HG02642 (cell line): ENCODE measurements around the gene TSSC4.
"Not testable (repeated sequence)": the region's sequence is repeated elsewhere in the genome, so short reads cannot be mapped to it uniquely, and the experiment has no call there.

Experiments used
- ATAC-seq: cut with Tn5 transposase; IDR thresholded peaks from one replicate; pipeline ENCODE4 v1.9.1; 2021; ENCODE audit warnings: mild to moderate bottlenecking; ENCODE audit not compliant: unreplicated experiment, poor library complexity

TSSC4 gene

DNA sequence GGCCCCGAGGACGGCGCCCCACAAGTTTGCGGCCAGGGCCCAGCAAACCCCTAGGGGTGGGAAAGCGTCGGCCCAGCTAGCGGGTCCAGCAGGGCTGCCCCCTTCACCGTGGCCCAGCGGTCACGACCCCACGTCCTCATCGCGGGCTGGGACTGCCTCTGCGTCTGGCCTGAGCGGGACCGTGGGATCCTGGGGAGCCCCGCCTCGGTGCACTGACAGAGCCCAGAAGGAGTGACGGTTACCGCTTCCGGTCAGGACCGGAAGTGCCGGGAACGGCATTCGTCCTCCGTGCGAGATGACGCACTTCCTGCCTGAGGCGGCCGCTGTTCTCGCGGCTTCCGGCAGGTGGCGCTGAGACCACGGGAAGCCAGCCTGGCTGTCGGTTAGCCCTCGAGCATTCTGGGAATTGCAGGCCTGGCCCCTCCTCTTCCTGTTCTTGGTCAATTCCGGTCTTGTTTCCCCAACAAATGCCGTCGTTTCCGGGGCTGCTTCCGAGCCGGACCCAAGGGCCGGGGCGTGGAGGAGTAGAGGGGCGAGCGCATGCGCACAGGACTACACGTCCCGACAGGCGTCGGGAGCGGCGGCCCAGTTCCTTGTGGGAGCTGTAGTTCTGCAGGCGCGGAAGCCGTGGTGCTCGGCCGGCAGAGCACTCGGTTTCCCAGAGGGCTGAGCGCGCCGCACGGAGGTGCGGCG is at the start of gene TSSC4:
TSS of gene TSSC4 (plus strand) at position 682 of the 693 bp plus-strand sequence. CDS start 1,884 bp downstream, outside the sequence.
- peak; percentile 78 for ATAC-seq

DNA sequence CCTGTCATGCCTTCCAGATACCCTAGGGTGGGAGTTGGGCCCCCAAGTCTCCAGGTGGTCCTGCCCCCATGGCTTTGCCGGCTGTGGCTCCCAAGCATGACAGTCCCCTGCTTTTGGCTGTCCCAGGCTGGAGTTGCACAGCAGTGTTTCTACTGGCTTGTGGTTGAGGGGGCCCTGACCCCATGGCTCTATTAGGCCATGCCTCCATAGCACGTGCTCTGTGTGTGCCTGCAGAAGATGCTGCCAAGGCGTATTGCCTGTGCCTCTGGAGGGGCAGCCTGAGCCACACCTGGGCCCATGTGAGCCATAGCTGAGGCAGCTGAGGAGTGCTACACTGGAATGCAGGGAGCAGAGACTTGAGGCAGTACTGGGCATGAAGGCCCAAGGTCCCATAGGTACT is 48.8 kb upstream of the TSSC4 start:
- no peak for ATAC-seq

DNA sequence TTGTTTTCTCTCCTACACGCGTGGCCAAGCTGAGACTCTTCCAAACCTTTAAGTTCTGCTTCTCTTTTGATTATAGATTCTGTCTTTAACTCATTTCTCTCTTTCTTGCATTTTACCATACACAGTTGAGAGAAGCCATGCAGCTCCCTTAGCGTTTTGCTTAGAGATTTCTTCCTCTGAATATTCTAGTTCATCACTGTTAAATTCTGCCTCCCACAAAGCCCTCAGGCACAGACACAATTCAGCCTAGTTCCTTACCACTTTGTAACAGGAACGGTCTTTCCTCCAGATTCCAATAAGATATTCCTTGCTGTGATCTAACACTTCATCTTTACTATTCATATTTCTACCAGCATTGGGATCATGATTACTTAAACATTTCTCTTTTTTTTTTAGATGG is 48.1 kb upstream of the TSSC4 start:
- no peak for ATAC-seq

DNA sequence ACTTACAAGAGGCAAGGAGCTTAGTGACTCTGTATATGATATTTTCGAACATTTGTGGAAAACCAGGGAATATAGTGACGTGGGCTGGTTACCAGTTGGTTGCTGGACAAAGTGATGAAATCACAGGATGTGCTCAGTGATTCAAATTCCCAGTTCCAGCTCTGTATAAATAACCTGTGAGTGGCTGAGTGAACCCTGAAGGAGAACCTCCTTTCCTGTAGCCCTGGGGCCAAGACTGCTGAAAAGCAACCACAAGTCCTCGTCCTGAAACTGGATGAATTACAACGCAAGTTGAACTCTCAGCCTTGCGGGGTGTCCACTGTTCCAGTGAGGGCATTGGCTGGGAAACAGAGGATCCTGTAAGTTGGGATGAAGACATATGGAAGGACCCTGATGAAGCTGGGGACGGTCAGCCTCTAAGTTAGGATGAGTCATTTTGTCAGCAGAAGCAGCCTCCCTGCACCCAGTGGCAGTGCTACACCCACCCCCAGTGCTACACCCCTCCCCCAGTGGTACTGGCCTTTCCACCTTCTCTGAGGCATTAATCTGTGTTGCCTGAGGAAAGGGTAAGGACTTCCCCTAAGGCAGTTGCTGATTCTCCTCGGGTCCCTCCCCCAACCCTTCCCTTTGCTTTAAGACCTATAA is 45.4 kb upstream of the TSSC4 start:
- no peak for ATAC-seq

DNA sequence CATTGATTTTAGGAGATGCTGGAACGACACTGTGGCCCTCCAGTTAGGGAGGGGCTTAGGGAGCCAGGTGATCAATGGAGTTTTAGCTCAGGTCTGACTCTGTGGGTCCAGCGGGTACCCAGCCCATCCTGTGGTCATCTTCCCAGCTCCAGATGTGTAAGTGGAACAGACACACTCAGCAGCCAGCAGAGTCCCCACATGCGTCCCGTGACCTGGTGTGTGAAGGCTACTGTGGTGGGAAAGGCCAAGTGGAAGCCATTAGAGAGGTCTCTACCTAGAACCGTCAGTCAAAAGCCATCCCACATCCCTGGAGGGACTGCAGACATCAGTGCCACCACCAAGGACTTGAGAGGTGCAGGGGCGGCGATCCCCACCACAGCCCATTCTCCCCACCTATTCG is 43.3 kb upstream of the TSSC4 start:
- no peak for ATAC-seq

DNA sequence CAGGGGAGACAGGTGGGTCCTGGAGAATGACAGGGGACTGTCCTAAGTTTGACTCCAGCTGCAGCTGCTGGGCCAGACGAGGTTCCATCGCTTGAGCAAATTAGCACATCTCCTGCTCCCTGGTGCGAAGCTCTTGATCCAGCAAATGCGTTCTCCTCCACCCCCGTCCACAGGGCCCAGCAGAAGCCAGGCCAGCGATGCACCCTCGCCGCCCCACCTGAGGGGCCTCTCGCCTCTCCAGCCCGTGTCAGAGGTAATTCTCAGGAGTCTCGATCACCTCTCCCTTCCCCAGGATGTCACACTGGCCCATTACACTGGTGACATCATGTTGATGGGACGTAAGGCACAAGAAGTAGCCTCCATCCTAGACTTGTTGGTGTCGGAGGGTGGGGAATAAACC is 42.9 kb upstream of the TSSC4 start:
- ATAC-seq, result not testable (repeated sequence)

DNA sequence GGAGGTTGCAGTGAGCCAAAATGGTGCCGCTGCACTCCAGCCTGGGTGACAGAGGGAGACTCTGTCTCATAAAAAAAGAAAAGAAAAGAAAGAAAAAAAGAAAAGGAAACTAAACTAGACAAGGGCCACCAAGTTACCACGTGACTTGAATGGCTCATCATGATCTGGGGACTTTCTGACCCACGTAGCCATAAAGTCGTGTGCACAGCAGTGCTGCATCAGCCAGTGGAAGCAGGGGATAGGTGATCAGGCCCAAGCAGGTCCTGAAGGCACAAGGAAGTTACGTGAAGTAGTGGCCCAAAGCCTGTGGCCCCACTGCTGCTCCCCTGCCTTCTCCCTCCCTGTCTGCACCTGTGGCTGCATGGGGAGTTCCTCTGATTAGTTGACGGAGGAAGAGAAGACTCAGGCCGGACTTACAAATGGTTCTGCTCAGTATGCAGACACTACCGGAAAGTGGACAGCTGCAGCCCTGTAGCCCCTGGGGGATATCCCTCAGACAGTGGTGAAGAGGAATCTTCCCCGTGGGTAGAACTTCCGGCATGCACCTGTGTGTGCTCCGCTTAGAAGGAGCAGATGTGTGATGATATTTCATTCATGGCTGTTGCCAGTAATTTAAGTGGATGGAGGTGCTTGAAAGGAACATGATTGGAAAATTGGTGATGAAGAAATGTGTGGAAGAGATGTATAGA is 41.7 kb upstream of the TSSC4 start:
- ATAC-seq, result no peak

DNA sequence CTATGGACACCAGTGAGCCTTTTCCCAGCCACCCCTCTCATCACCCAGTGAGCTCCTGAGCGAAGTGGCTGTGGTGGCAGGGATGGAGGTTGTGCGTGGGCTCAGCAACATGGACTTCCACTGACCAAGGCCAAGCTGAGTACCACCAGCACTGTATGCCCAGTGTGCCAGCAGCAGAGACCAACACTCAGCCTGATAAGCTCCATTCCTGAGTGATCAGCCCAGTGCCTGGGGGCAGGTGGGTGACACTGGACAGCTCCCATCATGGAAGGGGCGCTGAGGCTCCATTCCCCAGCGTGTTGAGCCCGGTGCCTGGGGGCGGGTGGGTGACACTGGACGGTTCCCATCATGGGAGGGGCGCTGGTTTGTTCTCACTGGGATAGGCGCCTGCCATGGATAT is 41.0 kb upstream of the TSSC4 start:
- no peak for ATAC-seq

DNA sequence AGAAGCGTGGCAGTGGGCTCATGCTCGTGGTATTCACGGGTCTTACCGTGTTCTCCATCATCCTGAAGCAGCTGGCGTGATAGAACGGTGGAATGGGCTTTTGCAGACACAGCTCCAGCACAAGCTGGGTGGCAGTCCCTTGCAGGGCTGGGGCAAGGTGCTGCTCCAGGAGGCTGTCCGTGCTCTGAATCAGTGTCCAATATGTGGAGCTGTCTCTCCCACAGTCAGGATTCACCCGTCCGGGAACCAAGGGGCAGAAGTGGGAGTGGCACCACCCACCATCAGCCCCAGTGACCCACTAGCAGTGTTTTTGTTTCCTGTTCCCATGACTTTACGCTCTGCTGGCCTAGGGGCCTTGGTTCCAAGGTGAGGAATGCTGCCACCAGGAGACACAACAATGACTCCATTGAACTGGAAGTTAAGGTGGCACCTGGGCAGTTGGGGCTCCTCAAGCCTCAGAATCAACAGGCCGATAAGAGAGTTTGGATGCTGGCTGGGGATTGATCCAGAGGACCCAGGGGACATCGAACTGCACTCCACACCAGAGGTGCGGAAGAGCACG is 40.4 kb upstream of the TSSC4 start:
- ATAC-seq, result no peak

DNA sequence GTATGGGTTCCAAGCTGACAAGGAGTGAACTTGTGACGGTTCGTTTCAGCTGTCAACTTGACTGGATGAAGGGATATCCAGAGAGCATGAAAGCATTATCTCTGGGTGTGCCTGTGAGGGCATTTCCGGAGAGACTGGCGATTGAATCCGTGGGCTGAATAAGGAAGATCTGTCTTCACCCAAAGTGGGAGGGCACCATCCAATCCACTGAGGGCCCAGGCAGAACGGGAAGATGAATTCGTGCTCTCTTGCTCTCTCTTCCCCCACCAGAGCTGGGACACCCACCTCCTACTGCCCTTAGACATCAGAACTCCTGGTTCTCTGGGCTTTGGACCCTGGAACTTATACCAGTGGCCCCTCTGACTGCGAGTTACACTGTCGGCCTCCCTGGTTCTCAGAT is 39.0 kb upstream of the TSSC4 start:
- no peak for ATAC-seq

DNA sequence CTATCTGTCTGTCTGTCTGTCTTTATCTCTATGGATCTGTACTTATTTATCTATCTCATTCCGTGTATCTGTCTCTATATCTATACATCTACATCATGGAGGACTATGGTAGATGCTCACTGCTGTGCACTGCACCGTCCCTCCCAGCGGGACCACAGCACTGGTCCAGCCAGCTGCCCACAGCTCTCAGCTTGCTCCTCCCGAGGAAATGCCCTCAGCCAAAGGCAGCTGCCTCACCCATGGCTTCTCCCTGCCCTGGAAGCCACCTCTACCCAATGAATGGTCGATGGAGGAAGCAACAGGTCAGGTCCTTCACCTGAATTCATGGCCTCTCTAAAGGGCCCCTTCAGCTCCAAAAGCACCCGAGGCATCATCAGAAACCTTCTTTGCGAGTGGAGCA is 38.1 kb upstream of the TSSC4 start:
- ATAC-seq, result no peak

DNA sequence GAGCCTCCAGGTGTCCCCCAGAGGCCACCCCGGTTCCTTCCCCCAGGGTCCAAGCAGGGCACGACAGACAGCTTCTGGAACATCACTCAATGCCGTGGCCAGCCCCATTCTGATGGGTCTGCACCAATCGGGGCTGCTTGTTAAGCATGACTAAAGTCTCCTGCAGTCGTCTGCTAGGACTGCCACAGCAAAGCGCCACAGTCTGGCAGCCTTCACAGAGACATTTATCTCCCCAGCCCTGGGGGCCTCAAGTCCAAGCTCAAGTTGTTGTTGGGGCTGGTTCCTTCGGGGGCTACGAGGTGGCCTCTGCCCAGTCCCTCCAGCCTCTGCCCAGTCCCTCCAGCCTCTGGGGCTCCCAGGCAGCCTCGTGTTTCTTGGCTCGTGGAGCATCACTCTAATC is 37.4 kb upstream of the TSSC4 start:
- ATAC-seq, result no peak

DNA sequence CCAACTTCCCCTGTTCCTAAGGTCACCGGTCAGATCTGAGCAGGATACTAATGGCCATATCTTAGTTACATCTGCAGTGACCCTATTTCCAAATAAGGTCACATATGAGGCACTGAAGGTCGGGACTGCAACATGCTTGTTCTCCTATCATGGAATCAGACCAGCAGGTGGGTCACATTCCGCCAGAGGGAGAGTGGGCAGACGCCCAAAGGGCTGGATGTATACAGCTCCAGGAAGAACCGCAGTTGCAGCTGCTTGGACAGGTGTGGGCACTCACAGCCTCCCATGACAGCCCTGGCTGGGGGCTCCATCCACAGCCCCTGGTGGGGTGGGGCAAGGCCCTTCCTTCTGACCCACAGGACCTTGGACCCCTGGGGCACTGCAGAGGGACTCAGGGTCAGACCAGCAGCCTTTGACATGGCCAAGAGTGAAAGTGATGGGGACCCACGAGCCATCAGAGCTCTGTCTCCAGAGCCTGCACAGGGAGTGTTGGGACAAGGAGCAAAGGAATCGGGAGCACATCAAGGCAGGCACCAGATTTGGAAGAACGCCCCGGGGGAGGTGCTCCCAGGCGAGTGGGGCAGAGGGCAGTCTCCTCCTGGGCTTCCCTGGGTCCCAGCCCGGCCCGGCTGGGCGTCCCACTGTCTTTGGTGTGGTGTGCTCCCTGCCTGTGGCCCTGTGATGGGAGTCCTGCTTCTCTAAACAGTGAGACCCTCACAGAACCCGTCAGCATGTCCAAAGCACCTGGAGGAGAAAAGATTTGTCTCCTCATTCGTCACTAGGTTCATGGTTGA is 36.8 kb upstream of the TSSC4 start:
- ATAC-seq, result no peak

DNA sequence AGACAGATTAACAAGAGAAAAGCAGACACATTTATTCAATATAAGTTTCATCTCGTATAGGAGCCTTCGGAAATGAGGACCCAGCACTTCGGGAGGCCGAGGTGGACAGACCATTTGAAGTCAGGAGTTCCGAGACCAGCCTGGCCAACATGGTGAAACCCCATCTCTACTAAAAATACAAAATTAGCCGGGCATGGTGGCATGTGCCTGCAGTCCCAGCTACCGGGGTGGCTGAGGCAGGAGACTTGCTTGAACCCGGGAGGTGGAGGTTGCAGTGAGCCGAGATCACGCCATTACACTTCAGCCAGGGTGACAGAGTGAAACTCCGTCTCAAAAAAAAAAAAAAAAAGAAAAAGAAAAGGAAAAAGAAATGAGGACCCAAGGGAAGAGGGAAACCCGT is 36.2 kb upstream of the TSSC4 start:
- not testable (repeated sequence) for ATAC-seq

DNA sequence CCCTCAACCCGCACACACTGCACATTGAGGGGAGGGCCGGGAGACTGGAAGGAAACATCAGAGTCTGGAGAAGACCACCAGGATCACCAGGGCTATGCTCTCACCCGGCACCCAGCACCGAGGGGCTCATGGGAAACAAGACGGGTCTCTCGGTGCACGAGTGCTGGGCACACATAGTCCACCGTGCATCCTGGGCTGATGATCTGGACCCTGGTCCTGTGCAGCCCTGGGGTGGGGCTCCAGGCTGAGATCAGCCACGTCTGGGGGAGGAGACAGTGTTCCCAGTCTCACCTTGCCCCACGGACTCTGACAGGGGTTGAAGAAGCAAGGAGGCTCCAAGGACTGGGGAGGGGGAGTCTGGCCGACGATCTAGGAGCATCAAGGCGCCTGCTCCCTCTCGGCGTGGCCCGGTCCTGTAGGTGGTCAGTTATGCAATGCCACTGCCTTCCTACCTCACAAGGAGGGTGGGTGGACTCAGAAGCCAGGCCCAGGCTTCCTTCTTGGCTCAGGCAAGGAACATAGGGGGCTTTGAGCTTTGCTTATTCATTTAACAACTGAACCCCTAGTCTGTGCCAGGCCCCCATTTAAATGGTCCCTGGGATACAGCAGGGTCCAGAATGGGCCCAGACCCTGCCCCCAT is 34.9 kb upstream of the TSSC4 start:
- ATAC-seq, result no peak

DNA sequence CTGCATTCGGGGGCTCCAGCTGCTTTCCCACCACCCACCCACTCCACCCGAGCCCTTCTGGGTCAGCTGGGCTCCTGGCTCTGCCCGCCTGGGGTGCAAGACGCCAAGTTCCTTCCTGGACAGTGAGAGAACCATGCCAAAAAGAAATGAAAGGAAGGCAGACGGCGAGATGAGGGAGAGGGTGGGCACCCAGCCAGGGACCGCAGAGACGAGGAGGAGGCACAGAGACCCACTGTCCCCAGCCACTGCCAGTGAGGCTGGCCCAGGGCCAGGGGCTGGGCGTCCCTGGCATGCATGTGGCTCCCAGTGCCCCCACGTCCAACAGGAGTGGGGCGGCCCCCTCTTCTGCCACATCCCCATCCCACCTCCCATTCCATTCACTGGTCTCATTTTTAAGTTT is 34.3 kb upstream of the TSSC4 start:
- no peak for ATAC-seq

DNA sequence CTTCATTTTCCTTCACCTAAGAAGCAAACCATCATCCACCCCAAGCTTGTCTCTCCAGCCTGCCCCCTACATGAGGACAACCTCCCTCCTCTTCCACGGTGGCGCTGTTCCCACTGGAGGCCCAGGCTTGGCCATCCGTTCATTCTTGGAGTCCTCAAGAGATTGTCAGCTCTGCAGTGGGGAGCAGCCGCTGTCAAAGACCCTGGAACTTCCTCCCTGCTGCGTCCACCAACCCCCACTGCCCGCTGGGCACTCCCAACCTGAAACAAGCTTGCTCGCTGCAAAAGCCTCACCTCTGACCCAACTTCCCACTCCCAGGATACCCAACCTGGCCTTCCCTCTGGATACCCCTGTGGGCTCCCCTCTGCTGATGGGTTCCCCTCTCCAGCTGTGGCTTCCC is 33.8 kb upstream of the TSSC4 start:
- ATAC-seq, result no peak

DNA sequence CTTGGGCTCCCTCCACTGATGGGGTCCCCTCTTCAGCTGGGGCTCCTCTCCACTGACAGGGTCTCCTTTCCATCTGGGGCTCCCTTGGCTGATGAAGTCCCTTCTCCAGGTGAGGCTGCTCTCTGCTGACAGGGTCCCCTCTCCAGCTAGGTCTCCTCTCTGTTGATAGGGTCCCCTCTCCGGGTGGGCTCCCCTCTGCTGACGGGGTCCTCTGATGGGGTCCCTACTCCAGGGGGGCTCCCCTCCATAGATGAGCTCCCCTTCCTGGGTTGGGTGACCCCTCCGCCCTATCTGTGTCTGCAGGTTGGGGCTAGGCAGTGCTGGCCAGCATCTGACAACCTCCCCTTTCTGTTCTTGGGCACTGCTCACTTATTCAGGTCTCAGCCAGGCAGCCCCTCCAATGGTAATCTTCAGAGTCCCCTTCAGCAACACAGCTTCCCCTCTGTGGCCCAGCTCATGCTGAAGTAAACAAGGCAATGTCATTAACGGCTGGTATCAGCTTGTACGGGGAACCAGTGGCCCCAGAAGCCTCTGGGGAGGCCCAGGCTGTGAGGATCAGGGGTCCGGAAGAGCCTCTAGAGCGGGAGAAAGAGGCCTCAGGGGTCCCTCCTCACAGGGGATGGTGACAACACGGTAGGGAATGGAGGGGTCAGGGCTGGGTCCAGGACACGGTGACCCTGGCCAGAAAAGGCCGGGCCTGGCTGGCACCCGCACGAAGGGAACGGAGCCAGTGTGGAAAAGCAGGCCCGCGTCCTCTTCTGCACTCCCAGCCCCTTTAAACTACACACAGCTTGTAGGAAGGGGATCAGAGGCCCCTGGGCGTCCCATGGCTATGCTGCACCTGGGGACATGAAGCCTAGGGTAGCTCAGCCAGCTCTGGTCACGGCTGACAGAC is 33.0 kb upstream of the TSSC4 start:
- no peak for ATAC-seq

DNA sequence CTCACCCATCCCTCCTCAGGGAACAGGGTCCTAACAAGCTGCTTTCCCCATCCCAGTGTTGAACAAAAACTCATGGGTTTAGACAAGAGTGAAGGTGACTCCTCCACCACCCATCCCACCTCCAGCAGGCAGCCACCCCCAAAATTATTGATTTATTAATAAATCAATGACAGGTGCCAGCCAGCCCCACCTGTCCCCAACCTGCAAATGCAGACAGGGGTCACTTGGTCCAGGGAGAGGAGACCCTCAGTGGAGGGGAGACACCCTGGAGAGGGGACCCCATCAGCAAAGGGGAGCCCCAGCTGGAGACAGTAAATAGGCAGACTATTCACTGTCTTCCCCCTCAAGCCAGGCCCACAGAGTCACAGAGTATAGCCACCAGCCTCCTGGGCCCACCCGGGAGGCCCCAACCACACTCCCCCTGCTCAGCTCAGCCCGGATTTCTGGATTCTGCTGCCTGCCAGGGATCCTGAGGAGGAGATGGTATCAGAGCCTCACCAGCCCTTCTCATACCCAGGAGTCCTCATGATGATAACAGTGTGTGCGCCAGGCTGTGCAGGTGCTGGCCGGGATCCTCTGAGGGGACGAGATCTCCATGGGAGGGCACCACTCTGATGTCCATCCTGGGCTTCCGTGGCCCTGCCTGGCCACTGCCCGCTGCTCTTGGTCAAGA is 32.2 kb upstream of the TSSC4 start:
- ATAC-seq, result no peak
